Spleen (tissue), 11 donors: Measurements from ENCODE around the gene DNAH14. TPM values are rescaled to one million over a fixed set of nuclear protein-coding genes. Genes with fewer than 3 reads are reported as not detected.

Source experiments
- DNase-seq: peaks from one replicate; pipeline ENCODE4 v3.0.0-alpha.2; 2020
- H3K27ac ChIP-seq, 8 donors: fragments of 200-600 bp; sonication (generic) in 7 of 8; 1 replicate in 4 of 8; 2 replicates in 4 of 8; pipeline versions ENCODE4 v1.5.0 to v1.8.0; 2016 to 2021; ENCODE audit warnings: inconsistent platforms in 4 of 8, mild to moderate bottlenecking in 4 of 8, moderate library complexity in 1 of 8
- H3K27me3 ChIP-seq, 7 donors: fragments of 200-600 bp; sonication (generic) in 6 of 7; replicated peaks in 1 of 7; 1 replicate in 4 of 7; 2 replicates in 3 of 7; pipeline versions ENCODE4 v1.5.0 to v1.8.0; 2016 to 2021; ENCODE audit warnings: inconsistent platforms in 3 of 7, mild to moderate bottlenecking in 1 of 7
- H3K36me3 ChIP-seq, 6 donors: fragments of 200-600 bp; sonication (generic) in 5 of 6; 1 replicate in 4 of 6; 2 replicates in 2 of 6; pipeline versions ENCODE4 v1.5.0 to v1.8.0; 2016 to 2021; ENCODE audit warnings: inconsistent platforms in 2 of 6
- H3K4me1 ChIP-seq, 6 donors: fragments of 200-600 bp; sonication (generic) in 5 of 6; 1 replicate in 3 of 6; 2 replicates in 3 of 6; pipeline versions ENCODE4 v1.5.0 to v1.8.0; 2016 to 2021; ENCODE audit warnings: inconsistent platforms in 3 of 6
- H3K4me3 ChIP-seq, 8 donors: fragments of 200-600 bp; sonication (generic) in 7 of 8; 1 replicate in 4 of 8; 2 replicates in 4 of 8; pipeline versions ENCODE4 v1.5.0 to v1.8.0; 2016 to 2021; ENCODE audit warnings: inconsistent platforms in 4 of 8, mild to moderate bottlenecking in 4 of 8, moderate library complexity in 2 of 8
- H3K9me3 ChIP-seq, 8 donors: fragments of 200-600 bp; sonication (generic) in 7 of 8; 1 replicate in 4 of 8; 2 replicates in 4 of 8; pipeline versions ENCODE4 v1.5.0 to v1.8.0; 2016 to 2021; ENCODE audit warnings: inconsistent platforms in 4 of 8
- POLR2A ChIP-seq, 3 donors: fragments of 450-650 bp; IDR thresholded peaks; one replicate each; pipeline ENCODE4 v1.5.1; 2017; ENCODE audit warnings: antibody characterized with exemption in 3 of 3, mild to moderate bottlenecking in 1 of 3
- POLR2AphosphoS5 ChIP-seq, 3 donors: sonication (generic); formaldehyde crosslinking; IDR thresholded peaks; one replicate each; pipeline ENCODE4 v1.5.1; 2017; ENCODE audit warnings: antibody characterized with exemption in 3 of 3
- WGBS, 5 donors: extraction: QIAGEN DNeasy Blood & Tissue Kit in 3 of 5; methylation state at CpG; one replicate each; pipeline versions ENCODE4 v1.1.5 to v1.1.7; 2013 to 2018; 5-methylcytosine and 5-hydroxymethylcytosine counted together
- intact Hi-C: fragments of 100-400 bp; cut with DNase I; formaldehyde crosslinking; loops from one replicate; pipeline ENCODE4 v1.15.0; 2023; ENCODE audit warnings: low total_unique reads
- polyA plus RNA-seq, 3 donors: library from polyadenylated mRNA; stranded (reverse); fragments of 200-250 nt; gene quantifications; one replicate each; pipeline ENCODE4 v1.2.1, GENCODE V29; 2013
- total RNA-seq, 7 donors: library from RNA; depleted of rRNA in 3 of 7; stranded (reverse); fragments of >200 nt in 3 of 7; fragmentation: NEBNext Ultra II Directional in 4 of 7; extraction: Animal tissue kit (Norgen Biotek cat#: 25700) in 4 of 7; gene quantifications; one replicate each; pipeline versions ENCODE4 v1.1.0 to v1.2.1, GENCODE V29; 2016 to 2021
- TF ChIP-seq, protein P1 (sequence below), 11 experiments: fragments of 200-600 bp in 7 of 11; fragments of 450-650 bp in 4 of 11; sonication (generic) in 4 of 11; IDR thresholded peaks in 8 of 11; conservative IDR thresholded peaks in 3 of 11; 1 replicate in 7 of 11; 2 replicates in 4 of 11; pipeline versions ENCODE4 v1.4.0 to v1.8.0; 2016 to 2021; ENCODE audit warnings: antibody characterized with exemption in 11 of 11, inconsistent platforms in 4 of 11, mild to moderate bottlenecking in 1 of 11
- donor health status: healthy with polysubstance abuse.
- donor health status: DM: no; HTN: no; CAD: no; lungs with moderate emphysema.
- donor health status: DM: no; HTN: no; CAD: no.
- donor health status: Bipolar disorder and iron deficiency.
- donor health status: healthy.
- donor health status: DM: no; HTN: no; CAD: no.
- donor health status: DM: yes; HTN: yes; CAD: no.

DNAH14 gene
- total and polyA plus RNA-seq, 10 donors: 0.70 to 6.4 (median 4.8) TPM

DNA sequence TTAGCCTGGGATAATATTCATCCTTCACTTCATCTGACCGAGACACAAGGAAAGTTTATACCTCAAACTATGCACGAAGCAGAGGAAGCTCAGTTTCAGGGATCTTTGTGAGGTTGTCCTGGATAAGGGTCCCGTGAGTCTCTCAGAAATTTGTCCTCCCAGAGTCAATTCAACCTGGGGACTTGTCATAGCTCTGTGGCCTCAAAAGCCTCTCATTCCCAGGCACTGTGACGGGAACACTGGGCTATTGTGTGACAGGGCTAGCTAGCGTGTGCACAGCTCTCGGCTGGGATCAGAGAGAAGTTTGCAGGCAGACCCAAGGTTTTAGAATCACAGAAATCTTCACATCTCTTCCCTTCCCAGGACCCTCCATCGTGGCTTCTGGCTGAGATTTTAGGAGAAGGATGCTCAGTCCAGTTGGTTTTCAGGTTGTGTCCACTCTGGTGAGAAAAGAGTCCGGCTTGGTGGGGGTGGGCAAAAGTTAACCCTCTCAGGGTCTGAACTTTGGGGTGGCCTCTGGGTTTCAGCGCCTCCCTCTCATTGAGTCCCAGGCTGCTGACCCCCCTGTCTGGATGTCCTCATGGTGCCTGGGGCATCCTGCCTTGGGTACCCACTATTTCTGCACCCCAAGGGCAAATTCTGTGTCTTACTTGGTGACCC is 518.8 kb downstream of the DNAH14 start:
- 83 to 94% (median 85%) methylated on average over 9 of the region's 9 CpGs for whole genome bisulfite sequencing, 5 donors
- TF ChIP-seq POLR2A (IDR thresholded peaks at IDR 0.05): no peak
- TF ChIP-seq, protein P1, sequence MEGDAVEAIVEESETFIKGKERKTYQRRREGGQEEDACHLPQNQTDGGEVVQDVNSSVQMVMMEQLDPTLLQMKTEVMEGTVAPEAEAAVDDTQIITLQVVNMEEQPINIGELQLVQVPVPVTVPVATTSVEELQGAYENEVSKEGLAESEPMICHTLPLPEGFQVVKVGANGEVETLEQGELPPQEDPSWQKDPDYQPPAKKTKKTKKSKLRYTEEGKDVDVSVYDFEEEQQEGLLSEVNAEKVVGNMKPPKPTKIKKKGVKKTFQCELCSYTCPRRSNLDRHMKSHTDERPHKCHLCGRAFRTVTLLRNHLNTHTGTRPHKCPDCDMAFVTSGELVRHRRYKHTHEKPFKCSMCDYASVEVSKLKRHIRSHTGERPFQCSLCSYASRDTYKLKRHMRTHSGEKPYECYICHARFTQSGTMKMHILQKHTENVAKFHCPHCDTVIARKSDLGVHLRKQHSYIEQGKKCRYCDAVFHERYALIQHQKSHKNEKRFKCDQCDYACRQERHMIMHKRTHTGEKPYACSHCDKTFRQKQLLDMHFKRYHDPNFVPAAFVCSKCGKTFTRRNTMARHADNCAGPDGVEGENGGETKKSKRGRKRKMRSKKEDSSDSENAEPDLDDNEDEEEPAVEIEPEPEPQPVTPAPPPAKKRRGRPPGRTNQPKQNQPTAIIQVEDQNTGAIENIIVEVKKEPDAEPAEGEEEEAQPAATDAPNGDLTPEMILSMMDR (IDR thresholded peaks at IDR 0.05 in 8 of 11, conservative IDR thresholded peaks at IDR 0.05 in 3 of 11): no peak
- no peak for TF ChIP-seq POLR2AphosphoS5 (IDR thresholded peaks at IDR 0.05)

More for the DNA sequence above, 518.8 kb downstream of the DNAH14 start:
- H3K9me3 ChIP-seq: no peaks in the 10 kb centered on the region
- no peak overlapping the region for H3K4me3 ChIP-seq
- H3K27me3 ChIP-seq: no peaks in the 10 kb centered on the region
- no peak for DNase-seq
- peak overlapping the region in 5 of 8 donors; percentile 62 to 91 (median 87) for H3K27ac ChIP-seq
- intact Hi-C loops: no loop called here
- H3K36me3 ChIP-seq: no peaks in the 10 kb centered on the region
- H3K4me1 ChIP-seq: peaks cover 21 to 82% (median 50%) of the 10 kb centered on the region in 6 donors
